Body of pancreas (tissue), 4 donors: ENCODE results near the gene CERS3. TPM values are rescaled to one million over a fixed set of nuclear protein-coding genes. Genes with fewer than 3 reads are reported as not detected.
A peak's percentile ranks its signal among the peaks of the same experiment; 100 is the strongest.

Source experiments
- ATAC-seq: fragments of 150-250 bp; one replicate; pipeline ENCODE4 v1.9.1; 2016
- DNase-seq, 4 donors: peaks; one replicate each; pipeline ENCODE4 v3.0.0-alpha.2; 2019
- H3K27ac ChIP-seq, 4 donors: fragments of 200-600 bp; sonication (generic); 1 replicate in 3 of 4; 2 replicates in 1 of 4; pipeline versions ENCODE4 v1.5.1 to v1.6.1; 2016 to 2019; ENCODE audit warnings: mild to moderate bottlenecking in 1 of 4, mixed read lengths in 1 of 4, moderate library complexity in 1 of 4
- H3K27me3 ChIP-seq, 2 donors: fragments of 200-600 bp; sonication (generic); one replicate each; pipeline ENCODE4 v1.6.0; 2016; ENCODE audit warnings: mild to moderate bottlenecking in 1 of 2
- H3K36me3 ChIP-seq, 2 donors: fragments of 200-600 bp; sonication (generic); replicated peaks in 1 of 2; 2 replicates each; pipeline ENCODE4 v1.5.1; 2016; ENCODE audit warnings: low read depth in 2 of 2; ENCODE audit not compliant: insufficient read depth in 1 of 2
- H3K4me1 ChIP-seq: fragments of 200-600 bp; sonication (generic); one replicate; pipeline ENCODE4 v1.6.0; 2016
- H3K4me3 ChIP-seq, 2 donors: fragments of 200-600 bp; sonication (generic); 1 replicate in 1 of 2; 2 replicates in 1 of 2; pipeline ENCODE4 v1.5.1; 2016 to 2019
- H3K9me3 ChIP-seq, 3 donors: fragments of 200-600 bp; sonication (generic); 1 replicate in 2 of 3; 2 replicates in 1 of 3; pipeline ENCODE4 v1.5.1; 2016
- CTCF ChIP-seq, 7 experiments: fragments of 450-650 bp in 4 of 7; fragments of 200-600 bp in 3 of 7; sonication (generic) in 3 of 7; IDR thresholded peaks; one replicate each; pipeline ENCODE4 v1.5.1; 2016 to 2019; ENCODE audit warnings: antibody characterized with exemption in 7 of 7
- POLR2A ChIP-seq, 3 donors: fragments of 450-650 bp; IDR thresholded peaks; one replicate each; pipeline ENCODE4 v1.6.1; 2016; ENCODE audit warnings: antibody characterized with exemption in 3 of 3, mild to moderate bottlenecking in 2 of 3
- WGBS, 2 donors: methylation state at CpG; one replicate each; pipeline ENCODE4 v1.1.5; 2017; 5-methylcytosine and 5-hydroxymethylcytosine counted together
- intact Hi-C: fragments of 100-400 bp; cut with DNase I; formaldehyde crosslinking; loops from one replicate; pipeline ENCODE4 v1.15.1; 2023
- total RNA-seq, 2 donors: library from RNA; depleted of rRNA; stranded (reverse); fragments of >200 nt; gene quantifications; one replicate each; pipeline ENCODE4 v1.1.0, GENCODE V29; 2016

The CERS3 gene
- under 1 TPM in 1 of 2 donors, not detected in 1; 0.33 TPM for total RNA-seq

GRCh38 chr15:100528833-100529428 is at the start of gene CERS3:
Gene CERS3, minus strand, starts transcription at chr15:100528950. Its CDS starts 27,101 bp downstream, at chr15:100501849.
- Histone ChIP-seq H3K27ac (no peak within 1 kb of the TSS), H3K4me1 (peaks cover 12% of the 10 kb centered on the region), H3K27me3 (no peaks in the 10 kb centered on the region), H3K4me3 (no peak within 1 kb of the TSS), H3K36me3 (no peaks in the 10 kb centered on the region), H3K9me3 (no peaks in the 10 kb centered on the region)
- WGBS, 2 donors, result 75 to 83% methylated on average over 10 of the region's 10 CpGs
- DNase-seq, result no peak
- TF ChIP-seq CTCF (IDR thresholded peaks at IDR 0.05) (no peak), POLR2A (IDR thresholded peaks at IDR 0.05) (no peak)
- no peak for ATAC-seq
- intact Hi-C loops, result no loop called here

GRCh38 chr15:100573526-100573925 is 44.8 kb upstream of the CERS3 start:
- no peak for DNase-seq
- Histone ChIP-seq H3K27me3 (no peaks in the 10 kb centered on the region), H3K4me3 (no peak overlapping the region), H3K9me3 (no peaks in the 10 kb centered on the region), H3K27ac (no peak overlapping the region), H3K36me3 (peaks cover 0 to 8% of the 10 kb centered on the region in 2 donors), H3K4me1 (no peaks in the 10 kb centered on the region)
- intact Hi-C loops, result no loop called here
- WGBS, 2 donors, result 90 to 94% methylated on average over 4 of the region's 4 CpGs
- no peak for ATAC-seq
- TF ChIP-seq POLR2A (IDR thresholded peaks at IDR 0.05) (no peak), CTCF (IDR thresholded peaks at IDR 0.05) (no peak)

GRCh38 chr15:100572362-100572983 is 43.7 kb upstream of the CERS3 start:
- no peaks in the 10 kb centered on the region for H3K9me3 ChIP-seq
- H3K4me1 ChIP-seq, result no peaks in the 10 kb centered on the region
- no peak overlapping the region for H3K4me3 ChIP-seq
- no peak for DNase-seq
- TF ChIP-seq CTCF (IDR thresholded peaks at IDR 0.05) (peak; percentile 7 to 57 (median 39)), POLR2A (IDR thresholded peaks at IDR 0.05) (no peak)
- H3K36me3 ChIP-seq, result peaks cover 0 to 8% of the 10 kb centered on the region in 2 donors
- H3K27ac ChIP-seq, result no peak overlapping the region
- H3K27me3 ChIP-seq, result no peaks in the 10 kb centered on the region
- WGBS, 2 donors, result 64 to 68% methylated on average over 4 of the region's 4 CpGs
- intact Hi-C loops, result no loop called here
- no peak for ATAC-seq

GRCh38 chr15:100571592-100572167 is 42.9 kb upstream of the CERS3 start:
- no peak for ATAC-seq
- Histone ChIP-seq H3K4me1 (no peaks in the 10 kb centered on the region), H3K27ac (no peak overlapping the region), H3K9me3 (no peaks in the 10 kb centered on the region), H3K36me3 (peaks cover 0 to 8% of the 10 kb centered on the region in 2 donors), H3K4me3 (no peak overlapping the region), H3K27me3 (no peaks in the 10 kb centered on the region)
- TF ChIP-seq POLR2A (IDR thresholded peaks at IDR 0.05) (no peak), CTCF (IDR thresholded peaks at IDR 0.05) (no peak)
- DNase-seq, result no peak
- WGBS, 2 donors, result 80 to 90% methylated on average over 6 of the region's 6 CpGs
- intact Hi-C loops, result no loop called here
